ENCODE data around the gene AP4M1. TPM values are rescaled to one million over a fixed set of nuclear protein-coding genes. Genes with fewer than 3 reads are reported as not detected.

Gene AP4M1
- total RNA-seq = 20.0 and 20.2 TPM in 2 replicates

GRCh38 chr7:100101016-100101862 is at the start of gene AP4M1, which contains the start of gene MCM7:
Gene AP4M1, plus strand, starts transcription at chr7:100101643. Its CDS starts 72 bp downstream, at chr7:100101715.
Gene MCM7, minus strand, starts transcription at chr7:100101397. Its CDS starts 103 bp downstream, at chr7:100101294.

DNA sequence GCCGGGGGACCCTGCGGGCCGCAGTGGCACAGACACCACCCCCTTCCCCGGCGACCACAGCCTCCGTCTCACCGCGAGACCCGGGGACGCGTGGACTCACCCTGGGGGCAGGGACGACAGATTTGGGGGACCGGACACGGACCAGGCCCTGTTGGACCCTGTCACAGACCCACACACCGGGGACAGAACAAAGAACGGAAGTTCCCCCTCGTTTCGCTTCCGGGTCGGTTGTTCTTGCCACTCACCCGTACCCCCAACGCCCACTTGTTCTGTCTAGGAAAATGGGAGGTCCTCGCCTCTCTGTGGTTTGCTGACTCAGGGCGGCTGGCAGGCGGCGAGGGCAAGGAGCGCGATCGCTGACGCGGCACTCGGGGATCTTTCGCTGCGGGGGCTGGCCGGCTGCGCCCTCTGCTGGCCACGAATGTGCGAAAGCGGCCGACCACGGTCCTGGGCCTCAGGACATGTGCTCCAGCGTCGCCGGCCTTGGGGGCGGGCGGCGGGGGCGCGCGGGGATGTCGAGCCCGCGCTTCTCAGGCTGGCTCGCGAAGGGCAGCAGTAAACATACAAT is 19.8 kb upstream of the AP4M1 start, which contains the start of gene ZNF3:
Gene ZNF3 (minus strand): TSS at position 189 of the 568 bp plus-strand sequence. CDS start 4,366 bp downstream, outside the sequence.

DNA sequence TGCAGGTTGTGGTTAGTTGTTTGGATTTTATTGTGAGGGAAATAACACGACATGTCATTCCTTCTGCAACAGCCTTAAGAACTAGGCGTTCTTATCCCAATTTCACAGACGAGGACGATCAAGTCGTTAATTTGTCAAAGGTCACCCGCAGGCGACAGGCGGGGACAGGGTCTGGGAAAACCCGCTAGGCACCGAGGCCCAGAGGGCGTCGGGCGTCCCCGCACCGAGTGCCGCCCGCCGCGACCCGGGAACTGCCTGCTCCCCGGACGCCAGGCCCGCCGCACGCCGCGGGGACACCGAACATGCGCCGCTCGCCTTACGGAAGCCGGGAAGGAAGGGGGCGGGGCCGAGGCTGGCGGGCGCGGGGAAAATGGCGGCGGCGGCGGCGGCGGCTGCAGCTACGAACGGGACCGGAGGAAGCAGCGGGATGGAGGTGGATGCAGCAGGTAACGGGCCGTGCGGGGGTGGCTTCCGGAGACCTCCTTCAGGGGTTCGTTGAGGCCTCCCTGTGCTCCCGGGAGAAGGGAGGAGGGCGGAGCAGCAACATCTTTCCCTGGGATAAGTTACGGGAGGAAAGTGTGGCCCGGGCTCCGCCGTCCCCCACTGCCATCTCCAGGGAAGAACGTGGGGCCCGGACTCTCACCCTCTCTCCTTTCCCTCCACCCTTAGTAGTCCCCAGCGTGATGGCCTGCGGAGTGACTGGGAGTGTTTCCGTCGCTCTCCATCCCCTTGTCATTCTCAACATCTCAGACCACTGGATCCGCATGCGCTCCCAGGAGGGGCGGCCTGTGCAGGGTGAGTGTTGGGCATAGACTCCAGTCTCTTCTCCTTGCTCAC is 12.6 kb upstream of the AP4M1 start, which contains the start of gene COPS6:
Gene COPS6 (plus strand): TSS at position 349 of the 837 bp plus-strand sequence. CDS start 22 bp downstream, at position 371.

DNA sequence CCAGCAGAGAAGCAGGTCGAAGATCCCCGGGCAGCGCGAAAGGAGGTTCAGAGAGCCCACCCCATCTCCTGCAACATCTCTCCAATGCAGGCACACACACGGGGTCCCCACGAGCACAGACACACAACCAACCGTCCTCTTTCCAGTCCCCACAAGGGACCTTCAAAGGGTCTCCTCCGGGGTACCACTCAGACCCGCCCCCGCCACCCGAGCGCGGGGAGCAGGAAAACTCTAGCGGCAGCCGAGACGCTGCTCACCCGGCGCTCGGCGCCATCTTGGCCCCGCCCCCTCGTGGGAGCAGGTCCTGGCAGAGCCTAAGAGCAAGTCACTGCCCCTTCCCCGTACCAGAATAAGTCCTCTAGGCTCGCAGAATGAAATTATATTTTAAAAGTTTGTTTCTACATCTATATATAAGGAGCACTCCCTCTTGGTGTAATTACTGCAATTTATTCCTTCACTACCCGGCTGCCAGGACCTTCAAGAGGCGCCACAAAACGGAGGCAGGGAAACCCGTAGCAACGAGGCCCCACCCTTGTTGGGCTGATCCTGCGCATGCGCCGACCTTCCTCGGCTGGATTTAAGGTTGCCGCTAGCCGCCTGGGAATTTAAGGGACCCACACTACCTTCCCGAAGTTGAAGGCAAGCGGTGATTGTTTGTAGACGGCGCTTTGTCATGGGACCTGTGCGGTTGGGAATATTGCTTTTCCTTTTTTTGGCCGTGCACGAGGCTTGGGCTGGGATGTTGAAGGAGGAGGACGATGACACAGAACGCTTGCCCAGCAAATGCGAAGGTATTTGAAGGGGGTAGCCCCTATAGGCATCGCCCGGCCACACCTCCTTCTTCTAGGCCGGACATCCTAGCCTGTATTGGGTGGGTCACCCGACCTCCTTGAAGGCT is 17.9 kb downstream of the AP4M1 start, which contains the start of the genes CNPY4 and TAF6:
Gene CNPY4 (plus strand): TSS at position 563 of the 898 bp plus-strand sequence. CDS start 111 bp downstream, at position 674.
Gene TAF6 (minus strand): TSS at position 287 of the 898 bp plus-strand sequence. CDS start 5,149 bp downstream, outside the sequence.

GRCh38 chr7:100126931-100127865 is 25.8 kb downstream of the AP4M1 start, which contains the start of gene MBLAC1:
Gene MBLAC1, plus strand, starts transcription at chr7:100126967. Its CDS starts 429 bp downstream, at chr7:100127396.

GRCh38 chr7:100148559-100149328 is 47.3 kb downstream of the AP4M1 start, which contains the start of gene LAMTOR4:
Gene LAMTOR4, plus strand, starts transcription at chr7:100148918. Its CDS starts 55 bp downstream, at chr7:100148973.

Other genes starting within 250 kb of the AP4M1 start
- gene OR2AE1, start 224.6 kb upstream of the AP4M1 start, total RNA-seq = not detected in 2 replicates
- gene TRIM4, start 182.1 kb upstream of the AP4M1 start, total RNA-seq = 14.3 and 15.6 TPM in 2 replicates
- gene GJC3, start 172.0 kb upstream of the AP4M1 start, total RNA-seq = not detected in 2 replicates
- under 0.01 TPM in 1 of 2 replicates, not detected in the other for gene AZGP1, start 125.6 kb upstream of the AP4M1 start, total RNA-seq
- 10.7 and 11.3 TPM in 2 replicates for gene ZKSCAN1, start 86.0 kb upstream of the AP4M1 start, total RNA-seq
- gene ZSCAN21, start 51.9 kb upstream of the AP4M1 start, total RNA-seq = 8.2 and 9.9 TPM in 2 replicates
- gene ZNF3, start 19.9 kb upstream of the AP4M1 start, total RNA-seq = 15.8 and 16.1 TPM in 2 replicates
- 79.7 and 107 TPM in 2 replicates for gene COPS6, start 12.7 kb upstream of the AP4M1 start, total RNA-seq
- 204 and 216 TPM in 2 replicates for gene MCM7, start 246 bp upstream of the AP4M1 start, total RNA-seq
- gene TAF6, start 17.7 kb downstream of the AP4M1 start, total RNA-seq = 81.9 and 83.6 TPM in 2 replicates
- gene CNPY4, start 18.0 kb downstream of the AP4M1 start, total RNA-seq = 16.1 and 18.6 TPM in 2 replicates
- 3.0 and 3.9 TPM in 2 replicates for gene MBLAC1, start 25.3 kb downstream of the AP4M1 start, total RNA-seq
- 164 and 193 TPM in 2 replicates for gene LAMTOR4, start 47.3 kb downstream of the AP4M1 start, total RNA-seq
- 6.6 and 6.7 TPM in 2 replicates for gene TRAPPC14, start 57.1 kb downstream of the AP4M1 start, total RNA-seq
- 4.5 and 4.9 TPM in 2 replicates for gene GAL3ST4, start 67.0 kb downstream of the AP4M1 start, total RNA-seq
- 1.8 and 4.9 TPM in 2 replicates for gene GPC2, start 75.7 kb downstream of the AP4M1 start, total RNA-seq
- 0.84 and 1.8 TPM in 2 replicates for gene STAG3, start 76.3 kb downstream of the AP4M1 start, total RNA-seq
- gene PVRIG, start 118.3 kb downstream of the AP4M1 start, total RNA-seq = not detected in 2 replicates
- gene SPDYE3, start 206.1 kb downstream of the AP4M1 start, total RNA-seq = not detected in 2 replicates